ENCODE data around the gene PHACTR3. TPM values are rescaled to one million over a fixed set of nuclear protein-coding genes. Genes with fewer than 3 reads are reported as not detected.
"Not testable (repeated sequence)": the region's sequence is repeated elsewhere in the genome, so short reads cannot be mapped to it uniquely, and the experiment has no call there.

PHACTR3 gene
- total RNA-seq (under 1 TPM in 1 of 5 experiments, not detected in 4; 0.49 TPM), polyA plus RNA-seq (not detected), total RNA-seq (not detected)

GRCh38 chr20:59603781-59604541 is at the start of gene PHACTR3:
Gene PHACTR3 (plus strand): TSS chr20:59604540. CDS start chr20:59605015, 475 bp downstream.
- Histone ChIP-seq H3K36me3 (ENCODE audit: control insufficient read depth in 2 of 3, insufficient read depth in 3 of 3, low read length in 3 of 3) (no peaks in the 10 kb centered on the region), H3K27ac (ENCODE audit: low read depth, low read length) (no peak within 1 kb of the TSS), H3K9me3 (ENCODE audit: control insufficient read depth in 2 of 3, low read length in 3 of 3) (no peaks in the 10 kb centered on the region), H3K4me3 (ENCODE audit: low read length) (no peak within 1 kb of the TSS), H3K4me1 (ENCODE audit: control insufficient read depth in 2 of 2, insufficient read depth in 2 of 2, low read length in 2 of 2) (no peaks in the 10 kb centered on the region), H3K27me3 (ENCODE audit: control insufficient read depth in 2 of 2, insufficient read depth in 2 of 2, low read length in 2 of 2) (no peaks in the 10 kb centered on the region)
- intact Hi-C loops (cut with micrococcal nuclease), result no loop called here
- Mint-ChIP-seq H3K4me3 (peak within 1 kb of the TSS in 2 of 10 donors; percentile 11 to 37), H3K36me3 (no peaks in the 10 kb centered on the region), H3K9me3 (no peaks in the 10 kb centered on the region), H3K4me1 (peaks cover 0 to under 1% (median 0%) of the 10 kb centered on the region in 7 donors), H3K27me3 (peaks cover 58 to 79% (median 70%) of the 10 kb centered on the region in 5 donors), H3K27ac (no peak within 1 kb of the TSS)
- POLR2A ChIA-PET, result no interaction called here
- CTCF ChIA-PET, result no interaction called here
- no peak for DNase-seq
- ATAC-seq, result no peak

- H3K27me3 Mint-ChIP-seq, result peaks cover 0 to 13% (median 2%) of the 10 kb centered on the region in 5 donors
- H3K4me3 Mint-ChIP-seq; CTCF ChIA-PET; POLR2A ChIA-PET; H3K9me3 Mint-ChIP-seq; H3K36me3 ChIP-seq (ENCODE audit: control insufficient read depth in 2 of 3, insufficient read depth in 3 of 3, low read length in 3 of 3); H3K4me1 Mint-ChIP-seq; ATAC-seq; intact Hi-C loops (cut with micrococcal nuclease); H3K36me3 Mint-ChIP-seq; DNase-seq; H3K27ac ChIP-seq (ENCODE audit: low read depth, low read length); H3K27me3 ChIP-seq (ENCODE audit: control insufficient read depth in 2 of 2, insufficient read depth in 2 of 2, low read length in 2 of 2); H3K4me3 ChIP-seq (ENCODE audit: low read length); H3K4me1 ChIP-seq (ENCODE audit: control insufficient read depth in 2 of 2, insufficient read depth in 2 of 2, low read length in 2 of 2); H3K27ac Mint-ChIP-seq; H3K9me3 ChIP-seq (ENCODE audit: control insufficient read depth in 2 of 3, low read length in 3 of 3): not testable (repeated sequence)
Measured at GRCh38 chr20:59557733-59558529, 46.4 kb upstream of the PHACTR3 start.

- no peak overlapping the region for H3K27ac Mint-ChIP-seq
- no peak overlapping the region for H3K4me3 Mint-ChIP-seq
- H3K36me3 ChIP-seq (ENCODE audit: control insufficient read depth in 2 of 3, insufficient read depth in 3 of 3, low read length in 3 of 3), result no peaks in the 10 kb centered on the region
- no peak overlapping the region for H3K27ac ChIP-seq (ENCODE audit: low read depth, low read length)
- H3K9me3 ChIP-seq (ENCODE audit: control insufficient read depth in 2 of 3, low read length in 3 of 3), result no peaks in the 10 kb centered on the region
- H3K27me3 ChIP-seq (ENCODE audit: control insufficient read depth in 2 of 2, insufficient read depth in 2 of 2, low read length in 2 of 2), result no peaks in the 10 kb centered on the region
- ChIA-PET CTCF (interaction anchor here (0.6 kb wide), 1 partner anchor 434 kb away, joined by 3 read pairs; no protein-coding TSS in a partner anchor), POLR2A (no interaction called here)
- H3K9me3 Mint-ChIP-seq, result no peaks in the 10 kb centered on the region
- no peak overlapping the region for H3K4me3 ChIP-seq (ENCODE audit: low read length)
- H3K4me1 Mint-ChIP-seq, result no peaks in the 10 kb centered on the region
- no peaks in the 10 kb centered on the region for H3K36me3 Mint-ChIP-seq
- H3K4me1 ChIP-seq (ENCODE audit: control insufficient read depth in 2 of 2, insufficient read depth in 2 of 2, low read length in 2 of 2), result no peaks in the 10 kb centered on the region
- intact Hi-C loops (cut with micrococcal nuclease), result no loop called here
- DNase-seq (no peak), ATAC-seq (no peak)
- peaks cover 0 to 19% (median 5%) of the 10 kb centered on the region in 5 donors for H3K27me3 Mint-ChIP-seq
Measured at GRCh38 chr20:59559024-59559817, 45.1 kb upstream of the PHACTR3 start.

GRCh38 chr20:59559863-59560262 is 44.5 kb upstream of the PHACTR3 start:
- intact Hi-C loops (cut with micrococcal nuclease), result loop anchor here in 1 of 2 donors (5.0 kb wide), 1 partner anchor 33 kb away; no protein-coding TSS in a partner anchor

GRCh38 chr20:59560588-59561227 is 43.6 kb upstream of the PHACTR3 start:
- no peak overlapping the region for H3K4me3 ChIP-seq (ENCODE audit: low read length)
- H3K4me3 Mint-ChIP-seq, result no peak overlapping the region
- no peaks in the 10 kb centered on the region for H3K36me3 Mint-ChIP-seq
- no peaks in the 10 kb centered on the region for H3K27me3 ChIP-seq (ENCODE audit: control insufficient read depth in 2 of 2, insufficient read depth in 2 of 2, low read length in 2 of 2)
- DNase-seq (no peak), ATAC-seq (no peak)
- CTCF ChIA-PET, result no interaction called here
- H3K36me3 ChIP-seq (ENCODE audit: control insufficient read depth in 2 of 3, insufficient read depth in 3 of 3, low read length in 3 of 3), result no peaks in the 10 kb centered on the region
- no peaks in the 10 kb centered on the region for H3K4me1 Mint-ChIP-seq
- peaks cover 0 to 19% (median 5%) of the 10 kb centered on the region in 5 donors for H3K27me3 Mint-ChIP-seq
- H3K9me3 Mint-ChIP-seq, result no peaks in the 10 kb centered on the region
- no peaks in the 10 kb centered on the region for H3K4me1 ChIP-seq (ENCODE audit: control insufficient read depth in 2 of 2, insufficient read depth in 2 of 2, low read length in 2 of 2)
- no peak overlapping the region for H3K27ac ChIP-seq (ENCODE audit: low read depth, low read length)
- no peak overlapping the region for H3K27ac Mint-ChIP-seq
- POLR2A ChIA-PET, result interaction anchor here (0.6 kb wide), 1 partner anchor 1254 kb away, joined by 3 read pairs; no protein-coding TSS in a partner anchor
- intact Hi-C loops (cut with micrococcal nuclease), result loop anchor here in 1 of 2 donors (5.0 kb wide), 1 partner anchor 33 kb away; no protein-coding TSS in a partner anchor
- no peaks in the 10 kb centered on the region for H3K9me3 ChIP-seq (ENCODE audit: control insufficient read depth in 2 of 3, low read length in 3 of 3)

More at GRCh38 chr20:59559863-59560262, 44.5 kb upstream of the PHACTR3 start:
- Mint-ChIP-seq H3K9me3 (no peaks in the 10 kb centered on the region), H3K36me3 (no peaks in the 10 kb centered on the region), H3K27ac (no peak overlapping the region), H3K4me3 (no peak overlapping the region), H3K4me1 (no peaks in the 10 kb centered on the region), H3K27me3 (peaks cover 0 to 19% (median 5%) of the 10 kb centered on the region in 5 donors)
- Histone ChIP-seq H3K4me3 (ENCODE audit: low read length) (no peak overlapping the region), H3K4me1 (ENCODE audit: control insufficient read depth in 2 of 2, insufficient read depth in 2 of 2, low read length in 2 of 2) (no peaks in the 10 kb centered on the region), H3K9me3 (ENCODE audit: control insufficient read depth in 2 of 3, low read length in 3 of 3) (no peaks in the 10 kb centered on the region), H3K36me3 (ENCODE audit: control insufficient read depth in 2 of 3, insufficient read depth in 3 of 3, low read length in 3 of 3) (no peaks in the 10 kb centered on the region), H3K27me3 (ENCODE audit: control insufficient read depth in 2 of 2, insufficient read depth in 2 of 2, low read length in 2 of 2) (no peaks in the 10 kb centered on the region), H3K27ac (ENCODE audit: low read depth, low read length) (no peak overlapping the region)
- no peak for DNase-seq
- no peak for ATAC-seq
- CTCF ChIA-PET, result no interaction called here
- POLR2A ChIA-PET, result no interaction called here

GRCh38 chr20:59561228-59561605 is 43.1 kb upstream of the PHACTR3 start:
- no peak for ATAC-seq

More at GRCh38 chr20:59561228-59561605, 43.1 kb upstream of the PHACTR3 start:
- H3K4me3 Mint-ChIP-seq, result no peak overlapping the region
- ChIA-PET POLR2A (interaction anchor here (0.6 kb wide), 1 partner anchor 1255 kb away, joined by 3 read pairs; no protein-coding TSS in a partner anchor), CTCF (no interaction called here)
- H3K4me1 Mint-ChIP-seq, result no peaks in the 10 kb centered on the region
- peaks cover 0 to 19% (median 5%) of the 10 kb centered on the region in 5 donors for H3K27me3 Mint-ChIP-seq
- no peaks in the 10 kb centered on the region for H3K36me3 Mint-ChIP-seq
- intact Hi-C loops (cut with micrococcal nuclease), result loop anchor here in 1 of 2 donors (5.0 kb wide), 1 partner anchor 34 kb away; no protein-coding TSS in a partner anchor
- Histone ChIP-seq H3K9me3 (ENCODE audit: control insufficient read depth in 2 of 3, low read length in 3 of 3) (no peaks in the 10 kb centered on the region), H3K27me3 (ENCODE audit: control insufficient read depth in 2 of 2, insufficient read depth in 2 of 2, low read length in 2 of 2) (no peaks in the 10 kb centered on the region), H3K27ac (ENCODE audit: low read depth, low read length) (no peak overlapping the region), H3K4me3 (ENCODE audit: low read length) (no peak overlapping the region), H3K4me1 (ENCODE audit: control insufficient read depth in 2 of 2, insufficient read depth in 2 of 2, low read length in 2 of 2) (no peaks in the 10 kb centered on the region), H3K36me3 (ENCODE audit: control insufficient read depth in 2 of 3, insufficient read depth in 3 of 3, low read length in 3 of 3) (no peaks in the 10 kb centered on the region)
- H3K9me3 Mint-ChIP-seq, result no peaks in the 10 kb centered on the region
- H3K27ac Mint-ChIP-seq, result no peak overlapping the region
- DNase-seq, result no peak

Measured in naive thymus-derived CD4-positive, alpha-beta T cell (primary cell).